ENCODE results near the gene NOSIP.

NOSIP gene

GRCh38 chr19:49542446-49542845 is 37.9 kb downstream of the NOSIP start:
- DNase-seq (ENCODE audit: low read depth), result no peak
- no peak overlapping the region for H3K4me3 ChIP-seq (ENCODE audit: control insufficient read depth, low read depth, low read length)
- TF ChIP-seq, protein P1, sequence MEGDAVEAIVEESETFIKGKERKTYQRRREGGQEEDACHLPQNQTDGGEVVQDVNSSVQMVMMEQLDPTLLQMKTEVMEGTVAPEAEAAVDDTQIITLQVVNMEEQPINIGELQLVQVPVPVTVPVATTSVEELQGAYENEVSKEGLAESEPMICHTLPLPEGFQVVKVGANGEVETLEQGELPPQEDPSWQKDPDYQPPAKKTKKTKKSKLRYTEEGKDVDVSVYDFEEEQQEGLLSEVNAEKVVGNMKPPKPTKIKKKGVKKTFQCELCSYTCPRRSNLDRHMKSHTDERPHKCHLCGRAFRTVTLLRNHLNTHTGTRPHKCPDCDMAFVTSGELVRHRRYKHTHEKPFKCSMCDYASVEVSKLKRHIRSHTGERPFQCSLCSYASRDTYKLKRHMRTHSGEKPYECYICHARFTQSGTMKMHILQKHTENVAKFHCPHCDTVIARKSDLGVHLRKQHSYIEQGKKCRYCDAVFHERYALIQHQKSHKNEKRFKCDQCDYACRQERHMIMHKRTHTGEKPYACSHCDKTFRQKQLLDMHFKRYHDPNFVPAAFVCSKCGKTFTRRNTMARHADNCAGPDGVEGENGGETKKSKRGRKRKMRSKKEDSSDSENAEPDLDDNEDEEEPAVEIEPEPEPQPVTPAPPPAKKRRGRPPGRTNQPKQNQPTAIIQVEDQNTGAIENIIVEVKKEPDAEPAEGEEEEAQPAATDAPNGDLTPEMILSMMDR (IDR thresholded peaks at IDR 0.05; ENCODE audit: control insufficient read depth, insufficient read depth, low read depth, low read length, missing control alignments), result no peak

GRCh38 chr19:49541914-49542313 is 38.4 kb downstream of the NOSIP start:
- H3K4me3 ChIP-seq (ENCODE audit: control insufficient read depth, low read depth, low read length), result no peak overlapping the region
- TF ChIP-seq, protein P1 (IDR thresholded peaks at IDR 0.05; ENCODE audit: control insufficient read depth, insufficient read depth, low read depth, low read length, missing control alignments), result no peak
- no peak for DNase-seq (ENCODE audit: low read depth)

DNA sequence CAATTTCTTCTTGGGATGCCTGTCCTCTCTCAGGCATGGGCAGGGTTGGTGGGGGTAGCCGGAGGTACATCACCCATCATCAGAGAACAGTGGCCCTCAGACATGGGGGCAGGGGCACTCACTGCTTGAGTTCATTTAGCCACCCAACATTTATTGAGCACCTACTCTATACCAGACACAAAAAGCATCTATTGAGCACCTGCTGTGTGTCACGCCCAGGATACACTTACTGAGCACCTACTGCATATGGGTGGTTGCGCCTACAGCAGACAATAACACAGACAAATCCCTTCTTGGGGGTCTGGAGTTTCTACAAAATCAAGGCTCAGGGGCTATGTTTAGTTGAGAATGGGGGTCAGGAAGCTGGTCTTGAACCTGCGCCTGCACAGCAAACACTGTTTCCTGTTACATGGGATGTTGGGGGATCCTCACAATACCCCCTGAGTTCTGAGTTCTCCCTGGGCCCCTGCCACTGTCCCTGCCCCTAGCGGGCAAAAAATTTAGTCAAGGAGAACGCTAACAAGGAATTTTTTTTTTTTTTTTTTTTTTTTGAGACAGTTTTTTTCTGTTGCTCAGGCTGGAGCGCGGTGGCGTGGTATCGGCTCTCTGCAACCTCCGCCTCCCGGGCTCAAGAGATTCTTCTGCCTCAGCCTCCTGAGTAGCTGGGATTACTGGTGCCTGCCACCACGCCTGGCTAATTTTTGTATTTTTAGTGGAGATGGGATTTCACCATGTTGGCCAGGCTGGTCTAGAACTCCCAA is 41.0 kb downstream of the NOSIP start:
- H3K4me3 ChIP-seq (ENCODE audit: control insufficient read depth, low read depth, low read length), result no peak overlapping the region
- TF ChIP-seq, protein P1 (IDR thresholded peaks at IDR 0.05; ENCODE audit: control insufficient read depth, insufficient read depth, low read depth, low read length, missing control alignments), result no peak
- no peak for DNase-seq (ENCODE audit: low read depth)

DNA sequence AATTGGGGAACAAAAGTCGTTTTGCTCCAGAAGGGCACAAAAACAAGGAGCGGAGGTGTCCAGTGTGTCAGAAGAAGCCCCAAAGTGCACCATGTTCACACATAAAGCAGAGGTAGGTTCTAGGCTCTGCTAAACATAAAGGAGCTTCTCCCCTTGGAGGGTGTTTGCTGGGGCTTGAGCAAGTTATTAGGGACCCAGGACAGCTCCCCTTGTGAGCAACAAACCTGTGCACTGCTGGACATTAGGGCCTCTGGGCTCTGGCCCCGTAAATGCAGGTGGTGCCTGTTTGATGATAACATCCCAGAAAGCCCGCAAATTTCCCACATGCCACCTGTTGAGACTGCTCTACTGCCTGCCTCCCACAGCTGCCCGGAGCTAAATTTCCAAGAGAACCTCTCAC is 41.7 kb downstream of the NOSIP start:
- TF ChIP-seq, protein P1 (IDR thresholded peaks at IDR 0.05; ENCODE audit: control insufficient read depth, insufficient read depth, low read depth, low read length, missing control alignments), result no peak
- DNase-seq (ENCODE audit: low read depth), result no peak
- no peak overlapping the region for H3K4me3 ChIP-seq (ENCODE audit: control insufficient read depth, low read depth, low read length)

GRCh38 chr19:49536921-49537462 is 43.4 kb downstream of the NOSIP start:
- H3K4me3 ChIP-seq (ENCODE audit: control insufficient read depth, low read depth, low read length), result no peak overlapping the region
- TF ChIP-seq, protein P1 (IDR thresholded peaks at IDR 0.05; ENCODE audit: control insufficient read depth, insufficient read depth, low read depth, low read length, missing control alignments), result no peak
- DNase-seq (ENCODE audit: low read depth), result no peak

DNA sequence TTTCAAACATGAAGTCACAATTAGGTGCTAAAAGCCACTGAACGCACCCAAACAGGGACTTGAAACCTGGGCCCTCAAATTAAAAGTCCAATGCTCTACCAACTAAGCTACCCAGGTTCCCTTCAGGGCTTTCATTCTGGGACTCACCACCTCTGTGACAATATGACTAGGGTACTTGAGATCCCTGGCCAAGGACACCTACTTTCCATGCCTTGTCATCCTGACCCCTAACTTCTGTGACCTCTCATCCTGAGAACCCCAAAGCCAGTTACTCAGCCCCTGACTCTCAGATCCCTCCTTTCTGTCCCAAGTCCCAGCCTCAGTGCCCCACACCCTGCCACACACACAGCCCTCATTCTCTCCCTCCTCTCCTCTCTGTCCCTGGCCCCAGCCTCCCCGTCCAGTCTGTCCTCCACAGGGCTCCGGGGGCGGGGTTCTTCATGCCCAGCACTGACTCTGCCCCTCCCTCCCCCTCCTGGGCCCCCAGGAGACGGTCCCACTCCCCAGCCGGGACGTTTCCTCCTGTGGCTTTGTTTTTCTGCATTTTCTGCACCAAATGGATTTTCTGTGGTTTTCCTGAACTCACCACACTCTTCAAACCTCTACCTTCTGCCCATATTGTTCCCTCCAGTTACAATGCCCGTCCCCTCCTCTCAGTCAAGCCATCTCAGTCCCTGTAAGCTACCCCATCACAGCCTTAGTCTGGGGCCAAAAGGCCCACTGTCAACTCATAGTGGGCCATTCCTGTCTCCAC is 45.5 kb downstream of the NOSIP start:
- no peak overlapping the region for H3K4me3 ChIP-seq (ENCODE audit: control insufficient read depth, low read depth, low read length)
- TF ChIP-seq, protein P1 (IDR thresholded peaks at IDR 0.05; ENCODE audit: control insufficient read depth, insufficient read depth, low read depth, low read length, missing control alignments), result no peak
- no peak for DNase-seq (ENCODE audit: low read depth)
